SU-DHL-6 (cell line): ENCODE data around the gene PDE1A.

ENCODE experiments used
- H2AFZ ChIP-seq: fragments of 200-600 bp; sonication (generic); 2 replicates; pipeline ENCODE4 v1.6.1; 2014; ENCODE audit warnings: low read depth, mild to moderate bottlenecking, moderate library complexity, mixed read lengths, antibody characterized with exemption, low read length; ENCODE audit not compliant: severe bottlenecking
- H3F3A ChIP-seq: fragments of 200-600 bp; shearing (Covaris generic); 2 replicates; pipeline ENCODE4 v1.6.0; 2016; ENCODE audit warnings: antibody characterized with exemption, mild to moderate bottlenecking; ENCODE audit not compliant: insufficient read depth
- H3K27ac ChIP-seq: fragments of 200-600 bp; sonication (generic); 2 replicates; pipeline ENCODE4 v1.5.1; 2016; ENCODE audit warnings: low read depth, mild to moderate bottlenecking, low read length, moderate library complexity, mixed read lengths
- H3K27me3 ChIP-seq: fragments of 200-600 bp; sonication (generic), shearing (Covaris generic); 2 replicates; pipeline ENCODE4 v1.6.0; 2014; ENCODE audit warnings: mild to moderate bottlenecking, low read length
- H3K36me3 ChIP-seq: fragments of 200-600 bp; sonication (generic); 2 replicates; pipeline ENCODE4 v1.6.1; 2014; ENCODE audit warnings: mild to moderate bottlenecking, low read length, mixed read lengths
- H3K4me2 ChIP-seq: fragments of 300-600, 200-600 bp; shearing (Covaris generic), sonication (generic); 2 replicates; pipeline ENCODE4 v1.6.0; 2014; ENCODE audit warnings: low read length, low read depth, mild to moderate bottlenecking; ENCODE audit not compliant: poor library complexity, severe bottlenecking
- H3K4me3 ChIP-seq: fragments of 200-600 bp; sonication (generic); 2 replicates; pipeline ENCODE4 v1.5.1; 2014; ENCODE audit warnings: antibody characterized with exemption, low read length, mild to moderate bottlenecking, mixed read lengths; ENCODE audit not compliant: insufficient read depth, poor library complexity, severe bottlenecking
- H3K79me2 ChIP-seq: fragments of 200-600 bp; sonication (generic); 2 replicates; pipeline ENCODE4 v1.6.1; 2014; ENCODE audit warnings: mild to moderate bottlenecking, low read length, moderate library complexity; ENCODE audit not compliant: insufficient read depth
- H3K9ac ChIP-seq: fragments of 200-600 bp; sonication (generic); 2 replicates; pipeline ENCODE4 v1.7.0; 2014; ENCODE audit warnings: mild to moderate bottlenecking, low read length
- H3K9me2 ChIP-seq: fragments of 200-600 bp; sonication (generic); replicated peaks from 2 replicates; pipeline ENCODE4 v1.6.1; 2014; ENCODE audit warnings: low read length; ENCODE audit not compliant: insufficient read depth
- H3K9me3 ChIP-seq: fragments of 200-600 bp; sonication (generic); 2 replicates; pipeline ENCODE4 v1.6.1; 2014; ENCODE audit warnings: low read length, mixed read lengths; ENCODE audit not compliant: insufficient read depth
- H4K20me1 ChIP-seq: fragments of 200-600 bp; sonication (generic); 2 replicates; pipeline ENCODE4 v1.6.1; 2014; ENCODE audit warnings: low read depth, mild to moderate bottlenecking, antibody characterized with exemption, low read length, moderate library complexity, mixed read lengths
- EZH2phosphoT487 ChIP-seq: fragments of 200-600 bp; sonication (generic), shearing (Covaris generic); conservative IDR thresholded peaks from 2 replicates; pipeline ENCODE4 v1.6.1; 2018; ENCODE audit warnings: mild to moderate bottlenecking, antibody characterized with exemption, low read length, moderate library complexity, mixed read lengths
- TF ChIP-seq, protein P1 (sequence below): fragments of 200-600 bp; sonication (generic); IDR thresholded peaks from one replicate; pipeline ENCODE4 v1.5.1; 2017; ENCODE audit warnings: antibody characterized with exemption, mild to moderate bottlenecking, low read length, moderate library complexity; ENCODE audit not compliant: insufficient read depth, poor library complexity, severe bottlenecking

PDE1A gene

DNA sequence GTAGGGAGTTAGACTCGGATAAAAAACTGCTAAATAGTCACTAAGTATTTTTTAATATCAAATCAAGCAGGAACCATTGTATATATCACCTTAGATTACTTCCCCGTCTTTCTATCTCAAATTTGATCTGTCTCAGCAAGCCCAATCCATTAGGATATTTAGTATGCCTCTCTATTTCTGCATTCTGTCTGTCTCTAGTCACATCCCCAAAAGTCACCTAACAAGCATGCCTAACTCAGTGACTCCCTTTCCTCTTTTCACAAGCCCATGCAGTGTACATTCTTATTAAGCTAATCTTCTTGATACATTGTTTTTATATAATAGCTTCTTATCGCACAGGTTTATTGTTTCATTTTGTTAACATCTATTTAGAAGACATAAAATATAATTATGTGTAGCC is 57.8 kb downstream of the PDE1A start:
- Histone ChIP-seq H2AFZ (no peak overlapping the region), H3K4me3 (no peak overlapping the region), H4K20me1 (no peaks in the 10 kb centered on the region), H3K27me3 (no peaks in the 10 kb centered on the region), H3F3A (no peaks in the 10 kb centered on the region), H3K4me2 (no peak overlapping the region), H3K9me2 (no peaks in the 10 kb centered on the region), H3K9me3 (no peaks in the 10 kb centered on the region), H3K79me2 (no peaks in the 10 kb centered on the region), H3K36me3 (no peaks in the 10 kb centered on the region), H3K27ac (no peak overlapping the region), H3K9ac (no peak overlapping the region)
- TF ChIP-seq EZH2phosphoT487 = no peak
- TF ChIP-seq, protein P1, sequence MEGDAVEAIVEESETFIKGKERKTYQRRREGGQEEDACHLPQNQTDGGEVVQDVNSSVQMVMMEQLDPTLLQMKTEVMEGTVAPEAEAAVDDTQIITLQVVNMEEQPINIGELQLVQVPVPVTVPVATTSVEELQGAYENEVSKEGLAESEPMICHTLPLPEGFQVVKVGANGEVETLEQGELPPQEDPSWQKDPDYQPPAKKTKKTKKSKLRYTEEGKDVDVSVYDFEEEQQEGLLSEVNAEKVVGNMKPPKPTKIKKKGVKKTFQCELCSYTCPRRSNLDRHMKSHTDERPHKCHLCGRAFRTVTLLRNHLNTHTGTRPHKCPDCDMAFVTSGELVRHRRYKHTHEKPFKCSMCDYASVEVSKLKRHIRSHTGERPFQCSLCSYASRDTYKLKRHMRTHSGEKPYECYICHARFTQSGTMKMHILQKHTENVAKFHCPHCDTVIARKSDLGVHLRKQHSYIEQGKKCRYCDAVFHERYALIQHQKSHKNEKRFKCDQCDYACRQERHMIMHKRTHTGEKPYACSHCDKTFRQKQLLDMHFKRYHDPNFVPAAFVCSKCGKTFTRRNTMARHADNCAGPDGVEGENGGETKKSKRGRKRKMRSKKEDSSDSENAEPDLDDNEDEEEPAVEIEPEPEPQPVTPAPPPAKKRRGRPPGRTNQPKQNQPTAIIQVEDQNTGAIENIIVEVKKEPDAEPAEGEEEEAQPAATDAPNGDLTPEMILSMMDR = no peak

DNA sequence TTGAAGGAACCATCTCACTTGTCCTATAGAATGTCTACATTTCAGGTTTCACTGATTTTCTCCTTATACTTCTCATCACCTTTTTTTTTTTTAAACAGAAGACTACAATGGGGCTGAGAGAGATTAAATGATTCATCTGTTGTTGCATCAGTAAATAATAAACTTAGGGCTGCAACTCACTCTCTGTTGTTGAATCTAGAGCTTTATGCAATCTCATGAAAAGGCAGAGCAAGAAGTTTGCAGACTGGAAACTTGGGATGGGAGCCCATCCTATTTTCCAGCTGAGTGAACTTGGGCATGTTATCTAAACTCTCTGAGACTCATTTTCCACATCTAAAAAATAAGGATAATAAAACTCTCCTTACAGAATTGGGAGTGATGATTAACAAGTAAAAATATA is 58.4 kb downstream of the PDE1A start:
- no peaks in the 10 kb centered on the region for H3K79me2 ChIP-seq
- H3K9me3 ChIP-seq = no peaks in the 10 kb centered on the region
- H4K20me1 ChIP-seq = no peaks in the 10 kb centered on the region
- no peak overlapping the region for H3K4me2 ChIP-seq
- H2AFZ ChIP-seq = no peak overlapping the region
- H3K27ac ChIP-seq = no peak overlapping the region
- H3K36me3 ChIP-seq = no peaks in the 10 kb centered on the region
- TF ChIP-seq EZH2phosphoT487 = no peak
- TF ChIP-seq, protein P1 = no peak
- H3K9me2 ChIP-seq = no peaks in the 10 kb centered on the region
- no peaks in the 10 kb centered on the region for H3F3A ChIP-seq
- H3K4me3 ChIP-seq = no peak overlapping the region
- H3K27me3 ChIP-seq = no peaks in the 10 kb centered on the region
- H3K9ac ChIP-seq = no peak overlapping the region

DNA sequence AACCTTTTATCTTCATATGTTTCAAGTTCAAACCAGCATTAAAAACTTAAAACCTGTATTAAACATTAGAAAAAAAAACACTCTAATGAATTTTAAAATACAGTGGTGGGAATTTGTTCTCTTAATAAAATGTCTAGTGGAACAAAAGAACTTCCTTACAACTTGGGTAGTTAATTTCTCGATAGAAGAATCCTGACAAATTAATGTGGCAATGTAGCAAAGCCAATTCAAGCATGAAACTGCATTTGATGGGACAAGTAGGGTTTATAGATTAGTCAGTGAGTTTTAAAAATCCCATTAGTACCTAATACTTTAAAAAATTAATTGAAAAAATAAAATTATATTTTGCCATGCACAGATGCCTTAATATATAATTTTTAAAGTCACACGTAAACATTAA is 59.4 kb downstream of the PDE1A start:
- Histone ChIP-seq H3K27ac (no peak overlapping the region), H3K36me3 (no peaks in the 10 kb centered on the region), H3K4me3 (no peak overlapping the region), H3F3A (no peaks in the 10 kb centered on the region), H3K9ac (no peak overlapping the region), H3K27me3 (no peaks in the 10 kb centered on the region), H3K9me3 (no peaks in the 10 kb centered on the region), H2AFZ (no peak overlapping the region), H3K9me2 (no peaks in the 10 kb centered on the region), H3K79me2 (no peaks in the 10 kb centered on the region), H4K20me1 (no peaks in the 10 kb centered on the region), H3K4me2 (no peak overlapping the region)
- TF ChIP-seq, protein P1 = no peak
- TF ChIP-seq EZH2phosphoT487 = no peak
